HG03378 (cell line): ENCODE results near the gene PRR13.
"Not testable (repeated sequence)": the region's sequence is repeated elsewhere in the genome, so short reads cannot be mapped to it uniquely, and the experiment has no call there.

Experiments
- ATAC-seq: cut with Tn5 transposase; IDR thresholded peaks from one replicate; pipeline ENCODE4 v1.9.1; 2021; ENCODE audit warnings: mild to moderate bottlenecking, moderate library complexity; ENCODE audit not compliant: unreplicated experiment

Gene PRR13

GRCh38 chr12:53467880-53468279 is 26.3 kb downstream of the PRR13 start:
- ATAC-seq: no peak

- ATAC-seq: no peak
These were observed 26.7 kb downstream of the PRR13 start for GRCh38 chr12:53468282-53468681.

DNA sequence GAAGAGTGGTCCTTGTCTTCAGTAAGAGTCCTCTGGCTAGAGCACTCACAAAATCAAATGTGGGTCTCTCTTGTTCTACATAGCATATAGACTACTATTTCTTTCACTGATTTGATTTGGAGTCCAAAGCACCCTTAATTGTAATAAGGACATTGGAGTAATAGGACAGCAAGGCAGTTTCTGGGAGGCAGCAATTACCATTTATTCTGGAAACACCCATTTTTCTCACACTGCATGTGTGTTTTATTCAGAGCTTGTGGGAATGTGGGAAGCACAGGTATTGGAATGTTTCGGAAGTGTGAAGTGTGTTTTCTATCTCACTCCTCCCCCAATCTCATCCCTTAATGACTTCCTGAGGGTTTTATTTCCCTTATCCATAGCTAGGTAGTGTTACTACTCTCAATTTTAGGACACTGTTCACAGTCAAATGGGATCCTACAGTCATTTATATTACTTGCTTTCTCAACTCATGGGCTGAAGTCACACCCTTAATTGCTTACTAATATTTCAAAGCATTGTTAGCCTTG is 30.6 kb downstream of the PRR13 start:
- no peak for ATAC-seq

DNA sequence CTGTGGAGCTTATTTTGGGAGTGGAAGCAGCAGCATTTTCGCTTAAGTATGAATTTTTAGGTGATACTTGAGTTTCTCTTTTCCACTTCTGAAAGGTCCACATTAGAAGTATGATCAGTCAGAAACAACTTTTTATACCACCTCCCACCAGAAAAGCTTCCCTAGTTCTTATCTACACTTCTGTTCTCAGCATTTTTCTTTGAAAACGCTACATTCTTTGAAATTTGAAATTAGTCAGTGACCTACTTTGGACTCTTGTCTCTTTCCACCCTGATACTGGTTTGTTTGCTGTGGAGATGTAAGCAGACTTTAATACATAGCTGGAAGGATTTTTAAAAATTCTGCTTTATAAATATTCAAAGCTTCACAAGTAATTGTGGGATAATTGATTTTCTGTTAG is 32.5 kb downstream of the PRR13 start:
- no peak for ATAC-seq

DNA sequence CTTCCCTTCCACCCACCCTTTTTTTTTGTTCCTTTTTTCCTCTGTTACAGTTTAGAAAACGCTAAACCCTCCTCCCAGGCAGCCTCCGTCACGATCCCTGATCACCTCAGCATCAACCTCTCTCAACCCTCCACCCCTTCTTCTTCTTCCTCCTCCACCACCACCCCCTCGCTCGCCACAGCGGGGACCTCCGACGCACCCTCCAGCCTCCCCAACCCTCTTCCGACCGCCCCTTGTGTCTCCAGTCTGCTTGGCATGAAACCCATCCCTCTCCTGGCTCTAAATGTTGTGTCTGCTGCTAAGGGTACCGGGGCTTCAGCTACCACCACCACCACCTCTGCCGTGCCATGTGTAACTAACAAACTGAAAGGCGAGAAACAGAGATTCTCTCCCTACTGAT is 33.3 kb downstream of the PRR13 start:
- ATAC-seq: no peak

DNA sequence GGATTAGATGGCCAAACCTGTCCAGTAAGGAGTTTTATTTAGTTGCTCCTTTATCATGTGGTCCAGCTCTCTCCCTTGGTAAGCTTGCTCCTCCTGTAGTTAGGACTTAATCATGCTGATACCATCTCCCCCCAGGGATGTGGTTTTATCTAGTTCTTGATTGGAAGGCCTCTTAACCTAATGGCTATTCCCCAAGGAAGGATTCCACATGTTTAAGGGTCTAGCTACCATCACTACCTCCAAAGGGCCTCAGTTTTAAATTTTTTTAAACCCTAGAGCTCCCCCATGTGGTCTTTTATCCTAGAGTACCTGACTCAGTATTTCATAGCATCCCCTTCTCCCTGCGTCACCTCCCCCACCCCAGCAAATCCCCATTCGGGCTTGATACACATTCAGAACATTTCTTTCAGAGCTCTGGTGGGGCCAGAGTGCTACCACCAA is 35.3 kb downstream of the PRR13 start:
- no peak for ATAC-seq

GRCh38 chr12:53478865-53479264 is 37.3 kb downstream of the PRR13 start:
- ATAC-seq: no peak

- no peak for ATAC-seq
These were observed 37.8 kb downstream of the PRR13 start for GRCh38 chr12:53479331-53479730.

DNA sequence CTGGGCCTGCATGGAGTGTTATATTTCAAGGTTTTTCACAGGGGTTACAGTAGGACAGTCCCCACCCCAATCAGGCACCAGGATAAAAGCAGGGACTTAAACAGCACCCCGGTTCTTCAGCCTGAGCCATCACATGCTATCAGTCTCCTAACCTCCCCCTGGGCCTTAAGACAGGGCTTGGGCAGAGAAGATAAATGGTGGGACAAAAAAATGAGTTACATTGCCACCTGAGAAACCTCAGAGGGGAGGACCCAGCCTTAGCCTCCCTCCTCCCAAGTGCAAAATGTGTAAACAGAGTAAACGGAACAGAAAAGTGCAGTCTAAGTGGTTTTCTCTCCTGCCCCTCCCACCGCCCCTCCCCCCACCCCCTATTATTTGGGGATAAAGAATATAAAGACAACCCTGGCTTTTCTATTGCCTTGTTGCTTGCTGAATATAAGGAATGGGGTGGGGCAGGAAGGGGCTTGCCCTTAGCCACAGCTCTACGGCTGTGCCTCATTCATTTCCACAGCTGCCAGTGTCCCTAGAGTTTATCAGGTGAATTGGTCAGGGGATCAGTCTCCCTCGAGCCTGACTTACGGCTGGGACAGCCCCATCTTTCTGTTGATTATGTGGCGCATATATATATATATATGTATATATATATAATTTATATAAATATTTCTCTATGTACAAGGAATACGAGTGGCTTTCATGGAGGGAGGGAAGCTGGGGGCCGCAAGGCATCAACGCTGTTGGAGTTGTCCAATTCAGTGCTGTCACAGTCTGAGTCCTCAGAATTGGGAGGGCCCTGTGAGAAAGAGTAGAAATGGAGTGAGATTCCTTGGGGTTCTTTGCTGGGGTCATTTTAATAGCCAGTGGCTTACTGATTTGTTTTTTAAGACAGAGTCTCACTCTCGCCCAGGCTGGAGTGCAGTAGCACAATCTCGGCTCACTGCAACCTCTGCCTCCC is 39.2 kb downstream of the PRR13 start:
- ATAC-seq: no peak

- ATAC-seq: not testable (repeated sequence)
These were observed 39.9 kb downstream of the PRR13 start for GRCh38 chr12:53481458-53481857.

GRCh38 chr12:53481939-53482586 is 40.5 kb downstream of the PRR13 start:
- ATAC-seq: no peak

DNA sequence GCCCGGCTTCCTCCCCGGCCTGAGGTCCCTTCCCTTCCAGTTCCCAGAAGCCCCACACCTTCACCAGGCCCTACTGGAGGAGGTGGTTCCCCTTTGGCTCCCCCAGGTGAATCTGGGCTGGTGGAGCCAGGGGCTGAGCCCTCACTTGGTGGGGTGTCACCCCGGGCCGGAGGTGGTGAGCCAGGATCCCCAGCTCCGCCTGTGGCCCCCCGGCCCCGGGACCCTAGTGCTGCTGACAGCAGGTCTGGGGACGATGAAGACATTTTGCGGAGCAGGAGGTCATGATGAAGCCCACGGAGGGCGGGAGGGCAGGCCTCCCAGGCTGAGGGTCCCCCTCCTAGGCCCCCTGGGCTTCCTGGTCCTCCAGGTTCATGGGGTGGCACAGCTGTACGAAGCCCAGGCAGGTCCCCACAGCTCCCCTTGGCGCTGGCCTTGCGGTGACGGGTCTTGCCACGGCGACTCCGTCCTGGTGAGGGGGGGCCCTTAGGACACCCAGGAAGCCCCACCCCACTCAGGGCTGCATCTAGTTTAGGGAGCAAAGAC is 41.2 kb downstream of the PRR13 start:
- ATAC-seq: no peak

DNA sequence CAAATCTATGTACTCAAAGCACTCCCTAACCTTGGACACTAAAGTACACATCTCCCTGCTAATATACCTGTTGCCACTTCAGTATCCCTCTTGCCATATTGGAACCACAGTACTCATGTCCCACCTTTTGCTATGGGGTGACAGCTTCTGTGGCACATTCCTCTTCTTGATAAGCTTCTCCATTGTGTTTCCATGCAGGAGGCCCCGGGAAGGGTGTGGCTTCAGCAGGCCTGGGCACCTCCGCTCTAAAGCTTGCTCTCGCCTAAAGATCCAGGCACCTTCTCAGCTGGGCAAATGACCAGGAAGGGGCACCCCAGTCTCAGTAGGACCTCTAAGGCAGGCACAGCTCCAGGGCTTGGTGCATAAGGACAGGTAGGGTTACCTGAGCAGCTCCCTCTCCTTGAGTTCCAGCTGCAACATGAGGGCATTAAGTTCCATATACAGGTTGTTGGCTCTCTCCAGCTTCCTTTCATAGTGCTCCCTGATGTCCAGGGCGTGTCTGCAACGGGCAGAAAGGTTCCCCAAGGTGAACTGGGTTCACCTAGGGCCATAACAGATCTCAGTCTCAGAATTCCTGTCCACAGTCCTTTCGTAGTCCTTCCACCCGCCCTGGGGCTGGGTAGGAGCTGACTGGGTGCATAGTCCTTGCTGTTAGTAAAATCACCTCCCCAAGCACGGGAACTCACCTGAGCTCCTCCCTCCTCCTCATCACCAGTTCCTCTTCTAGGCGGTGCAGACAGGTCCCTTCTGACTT is 41.9 kb downstream of the PRR13 start:
- ATAC-seq: no peak

DNA sequence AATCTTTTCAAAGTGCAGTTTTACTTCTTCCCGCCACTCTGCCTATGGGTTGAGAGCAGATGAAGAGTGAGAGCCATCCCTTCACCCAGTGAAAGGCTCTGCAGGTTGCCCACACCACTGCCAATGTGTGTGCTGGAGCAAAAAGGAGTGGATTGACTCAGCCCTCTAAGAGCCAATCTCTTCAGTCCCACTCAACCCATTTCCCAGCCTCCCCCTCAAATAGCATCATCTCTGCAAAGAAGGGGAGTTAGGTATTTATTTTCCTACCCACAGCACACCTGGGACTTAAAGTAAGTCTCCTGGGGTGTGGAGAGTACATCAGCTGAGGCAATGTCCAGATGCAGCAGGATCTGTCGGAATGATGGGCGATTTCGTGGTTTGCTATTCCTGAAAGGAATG is 42.4 kb downstream of the PRR13 start:
- no peak for ATAC-seq

GRCh38 chr12:53484686-53485575 is 43.4 kb downstream of the PRR13 start:
- ATAC-seq: no peak

GRCh38 chr12:53485955-53486735 is 44.6 kb downstream of the PRR13 start:
- ATAC-seq: no peak

DNA sequence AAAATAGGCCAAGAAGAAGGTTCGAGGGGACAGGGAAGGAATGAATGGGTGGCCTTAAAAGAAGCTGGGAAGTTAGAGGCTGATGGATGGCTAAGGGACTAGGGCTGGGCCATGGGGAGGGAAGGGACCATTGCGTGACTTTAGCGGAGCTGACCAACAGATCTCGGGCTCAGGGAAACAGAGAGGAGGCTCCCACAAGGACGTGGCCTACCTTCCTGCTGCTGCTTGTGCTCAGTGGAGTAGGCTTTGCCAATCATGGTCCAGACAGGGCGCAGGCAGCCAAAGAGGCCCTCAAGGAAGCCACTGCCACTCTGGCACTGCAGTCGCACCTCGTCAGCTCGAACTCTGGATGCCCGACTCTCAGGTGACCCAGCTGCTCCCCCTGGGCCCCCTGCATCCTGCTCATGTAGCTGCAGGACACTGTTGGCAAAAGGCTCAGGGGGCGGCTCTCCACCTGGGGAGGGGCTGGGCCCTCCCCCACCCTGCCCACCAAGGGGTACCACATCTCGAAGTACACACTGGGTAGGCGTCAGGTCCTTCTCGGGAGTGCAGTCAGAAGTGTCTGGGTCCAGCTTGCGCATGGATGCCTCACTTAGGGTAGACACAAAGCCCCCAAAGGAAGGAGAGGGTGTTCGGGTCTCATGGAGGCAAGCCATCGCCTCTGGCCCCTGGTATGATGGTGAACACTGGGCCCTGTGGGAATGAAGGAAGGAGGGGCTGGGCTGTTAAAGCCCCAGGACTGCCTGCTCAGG is 45.4 kb downstream of the PRR13 start:
- ATAC-seq: no peak

DNA sequence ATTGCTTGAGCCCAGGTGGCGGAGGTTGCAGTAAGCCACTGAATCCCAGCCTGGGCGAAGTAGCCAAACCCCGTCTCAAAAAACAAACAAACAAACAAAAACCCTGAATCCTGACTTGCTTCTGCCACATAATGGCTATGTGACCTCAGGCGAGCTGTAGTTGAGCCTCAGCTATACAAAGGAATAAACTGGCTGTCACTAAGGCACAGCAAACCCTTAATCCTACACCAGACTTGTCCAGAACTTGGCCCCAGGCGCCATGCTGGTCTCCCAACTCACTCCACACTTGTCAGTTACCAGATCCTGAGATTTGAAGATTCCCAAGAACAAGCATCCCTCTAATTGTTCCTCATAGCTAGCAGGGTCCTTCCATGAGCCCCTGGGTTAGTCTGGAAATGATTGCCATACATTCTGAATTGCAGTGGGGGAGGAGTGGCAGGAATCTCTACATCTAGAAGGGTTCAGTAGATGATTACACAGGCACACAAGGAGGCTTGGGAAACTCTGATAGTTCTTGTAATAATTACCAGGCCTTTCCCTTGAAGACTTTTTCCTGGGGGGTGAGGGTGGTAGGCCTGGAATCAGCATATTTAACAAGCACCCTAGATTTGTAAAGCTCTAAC is 47.8 kb downstream of the PRR13 start:
- ATAC-seq: no peak
